HG03159 (cell line): ENCODE measurements around the gene IFNG-AS1.

Experiments used
- ATAC-seq: cut with Tn5 transposase; IDR thresholded peaks from one replicate; pipeline ENCODE4 v1.9.1; 2021; ENCODE audit warnings: mild to moderate bottlenecking, moderate library complexity; ENCODE audit not compliant: unreplicated experiment

IFNG-AS1 gene

DNA sequence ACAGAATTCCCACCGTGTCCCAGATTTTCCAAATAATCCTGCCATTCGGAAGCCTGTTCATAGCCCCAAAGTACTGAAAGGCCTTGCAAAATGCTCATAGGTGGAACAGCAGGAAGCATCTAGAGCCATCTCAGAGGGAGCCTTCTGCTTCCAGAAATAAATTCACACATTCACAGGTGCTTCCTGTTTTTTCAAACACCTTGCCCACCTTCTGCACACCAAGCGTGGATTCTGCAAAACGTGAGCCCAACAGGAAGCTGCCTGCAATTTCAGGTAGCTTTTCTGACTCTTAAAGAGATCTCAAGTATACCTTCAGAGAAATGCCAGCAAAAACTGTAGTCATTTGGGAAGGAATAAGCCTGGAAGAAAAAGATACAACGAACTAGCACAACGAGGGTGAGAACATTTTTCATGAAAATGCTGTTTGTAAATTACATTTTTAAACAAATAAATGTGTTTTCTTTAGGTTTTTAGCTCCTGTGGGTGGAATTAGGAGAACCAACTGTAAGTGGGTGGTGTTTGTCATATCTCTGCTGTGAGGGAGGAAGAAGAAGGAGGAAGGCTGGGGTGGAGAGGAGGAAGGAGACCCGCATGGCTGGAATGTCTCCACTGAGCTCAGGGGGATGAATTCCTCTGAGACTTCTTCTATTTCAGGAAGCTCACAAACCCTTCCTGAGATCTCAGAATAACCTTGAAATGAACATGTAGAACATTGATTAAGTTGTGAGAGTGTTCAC is at the start of gene IFNG-AS1:
Gene IFNG-AS1 (plus strand): TSS at position 264 of the 737 bp plus-strand sequence.
- peak; percentile 37 for ATAC-seq

DNA sequence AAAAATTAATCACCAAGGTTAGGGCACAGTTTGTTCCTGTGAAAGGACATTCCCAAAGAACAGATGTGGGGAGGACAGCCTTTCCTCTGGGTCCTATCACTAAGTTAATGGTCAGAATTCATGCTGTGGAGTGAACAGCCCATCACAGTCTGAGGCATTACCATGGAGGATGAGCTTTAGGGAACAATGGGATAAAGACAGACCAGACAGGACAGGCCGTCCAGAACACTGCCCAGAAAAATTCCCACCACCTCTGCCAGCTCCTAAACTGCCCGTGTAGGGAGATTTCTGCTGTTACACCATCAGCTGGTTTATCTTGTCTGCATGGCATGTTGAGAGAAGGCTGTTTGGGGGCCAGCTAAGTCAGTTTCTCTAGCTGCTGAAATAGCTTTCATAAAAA is 49.6 kb upstream of the IFNG-AS1 start:
- no peak for ATAC-seq

DNA sequence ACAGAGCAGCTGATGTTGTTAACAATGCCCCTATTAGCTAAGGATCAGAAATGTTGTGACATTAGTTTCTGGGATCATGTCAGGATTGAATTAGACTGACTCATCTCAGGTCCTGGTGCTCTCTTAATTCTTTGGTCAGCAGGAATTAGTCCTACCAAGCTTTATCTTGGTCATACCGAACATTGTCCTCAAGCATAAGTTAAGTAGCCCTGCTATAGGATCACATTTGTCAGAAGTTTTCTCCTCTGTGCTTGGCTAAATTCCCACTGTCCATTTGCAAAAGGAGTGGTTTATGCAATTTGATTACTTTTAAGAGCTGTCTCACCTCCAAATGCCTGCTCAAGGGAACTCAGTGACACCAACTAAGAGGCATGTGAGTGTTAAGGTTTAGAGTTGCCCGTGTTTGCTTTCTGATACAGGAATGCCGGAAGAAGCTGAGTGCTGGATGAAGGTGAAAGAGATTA is 48.4 kb upstream of the IFNG-AS1 start:
- no peak for ATAC-seq

DNA sequence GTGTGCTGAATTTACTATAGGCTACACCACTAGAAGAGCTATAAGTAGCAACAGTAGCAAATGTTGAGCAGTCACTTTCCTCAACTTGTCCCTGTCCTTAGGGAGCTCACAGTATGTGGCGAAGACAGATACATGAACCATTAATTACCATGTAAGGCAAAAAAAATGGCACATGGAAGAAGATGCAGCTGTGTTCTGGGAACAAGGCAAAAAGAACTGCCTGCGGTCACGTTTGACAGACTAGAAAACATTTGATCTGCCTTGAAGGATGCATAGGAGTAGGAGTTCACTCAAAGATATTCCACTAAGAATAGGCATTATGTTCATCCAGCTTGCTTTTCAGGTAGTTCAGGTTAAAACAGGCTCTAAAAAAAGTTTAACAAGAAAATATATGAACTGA is 46.5 kb upstream of the IFNG-AS1 start:
- ATAC-seq = no peak

DNA sequence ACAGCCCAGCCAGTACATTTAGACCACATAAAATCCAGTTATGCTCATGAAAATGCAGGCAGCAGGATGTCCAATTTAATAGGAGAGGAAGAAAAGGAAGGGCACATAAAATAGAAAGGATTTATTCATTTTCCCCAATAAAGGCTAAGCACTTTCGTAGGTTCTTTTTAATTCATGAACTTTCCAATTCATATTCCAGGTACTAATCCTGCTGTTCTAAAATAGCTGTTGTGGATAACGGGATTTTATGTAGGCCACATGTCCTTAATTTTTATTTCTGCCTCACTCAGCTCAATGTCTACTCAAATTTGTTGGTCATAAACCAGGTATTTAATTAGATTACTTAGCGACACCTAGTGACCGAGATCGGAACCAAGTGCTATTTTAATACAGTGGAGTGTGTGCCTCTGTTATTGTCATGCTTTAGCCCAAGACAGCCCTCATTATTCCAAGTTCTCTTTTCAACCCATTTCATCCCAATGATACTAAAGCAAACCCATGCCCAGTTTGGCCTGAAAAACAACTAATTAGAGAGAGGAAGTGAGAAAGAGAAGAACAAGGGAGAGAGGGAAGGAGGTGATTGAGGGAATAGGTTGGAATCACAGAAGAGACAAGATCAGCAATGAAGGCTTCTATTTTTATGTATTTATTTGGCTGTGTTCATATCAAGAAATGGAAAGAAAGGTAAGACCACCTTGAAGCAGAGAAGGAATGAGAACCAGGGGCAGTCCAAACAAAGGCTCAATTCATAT is 45.9 kb upstream of the IFNG-AS1 start:
- ATAC-seq = peak; percentile 63

DNA sequence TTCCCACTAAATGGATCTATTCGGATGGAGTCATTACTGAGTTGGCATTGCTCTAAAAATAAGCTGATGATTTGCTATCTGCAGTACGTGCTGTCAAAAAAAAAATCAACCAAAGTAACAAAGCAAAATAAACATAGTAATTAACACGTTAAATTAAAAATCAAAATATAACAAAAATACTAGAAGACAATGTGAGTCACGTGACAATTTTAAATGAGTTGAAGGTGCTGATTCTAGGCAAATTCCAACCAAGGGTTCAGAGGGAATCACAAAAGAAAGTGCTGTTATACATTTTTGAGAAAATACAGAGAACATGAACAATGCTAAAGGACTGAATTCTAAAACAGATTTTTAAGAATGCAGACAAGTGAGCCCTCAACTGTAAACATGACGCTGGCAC is 45.2 kb upstream of the IFNG-AS1 start:
- no peak for ATAC-seq

DNA sequence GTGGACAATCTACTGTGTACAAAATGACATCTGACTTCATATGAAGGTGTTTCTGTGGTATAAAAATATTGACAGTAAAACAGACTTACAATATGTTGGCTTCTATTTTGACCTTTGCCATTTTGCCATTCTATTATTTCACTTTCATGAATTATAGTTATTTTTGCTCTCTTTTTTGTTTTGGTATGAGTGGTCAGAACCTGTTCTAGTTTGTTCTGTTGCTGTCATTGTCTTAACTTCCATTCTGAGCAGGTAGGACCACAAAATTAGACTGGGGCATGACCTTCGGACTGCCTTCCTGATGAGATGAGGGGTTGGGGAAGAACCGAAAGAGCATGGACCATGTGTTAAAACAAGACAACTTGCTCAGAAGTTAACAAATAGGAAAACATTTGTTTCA is 36.5 kb upstream of the IFNG-AS1 start:
- ATAC-seq = no peak

DNA sequence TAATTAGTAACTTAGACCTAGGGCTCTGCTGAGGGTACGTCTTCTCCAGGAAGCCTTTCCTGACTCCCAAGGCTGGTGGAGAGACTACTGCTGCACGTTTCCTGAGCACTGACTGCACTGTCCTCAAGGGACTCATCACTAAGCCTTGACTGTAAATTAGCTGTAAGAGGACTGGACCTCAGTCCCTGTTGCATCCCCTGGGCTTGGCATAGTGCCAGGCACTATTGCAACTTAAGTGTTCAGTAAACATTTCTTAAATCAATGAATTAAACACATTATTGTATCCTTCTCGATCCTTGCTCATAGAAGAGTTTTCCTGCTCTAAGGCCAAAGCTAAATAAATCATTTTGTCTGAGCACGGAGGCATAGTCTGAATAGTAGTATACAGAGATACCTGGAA is 31.9 kb upstream of the IFNG-AS1 start:
- ATAC-seq = no peak

DNA sequence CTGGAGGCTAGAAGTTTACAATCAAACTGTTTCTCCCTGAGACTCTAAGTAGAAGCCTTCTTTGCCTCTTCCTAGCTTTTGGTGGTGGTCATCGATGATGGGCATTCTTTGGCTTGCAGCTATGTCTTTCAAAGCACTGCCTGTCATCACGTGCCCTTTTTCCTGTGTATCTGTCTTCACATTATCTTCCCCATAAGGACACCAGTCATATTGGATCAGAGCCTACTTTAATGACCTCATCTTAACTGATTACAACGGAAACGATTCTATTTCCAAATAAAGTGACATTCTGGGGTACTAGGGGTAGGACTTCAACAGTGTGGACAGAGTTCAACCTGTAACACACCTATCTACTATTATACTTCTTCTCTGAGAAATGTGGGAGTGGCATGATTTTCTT is 31.1 kb upstream of the IFNG-AS1 start:
- no peak for ATAC-seq

DNA sequence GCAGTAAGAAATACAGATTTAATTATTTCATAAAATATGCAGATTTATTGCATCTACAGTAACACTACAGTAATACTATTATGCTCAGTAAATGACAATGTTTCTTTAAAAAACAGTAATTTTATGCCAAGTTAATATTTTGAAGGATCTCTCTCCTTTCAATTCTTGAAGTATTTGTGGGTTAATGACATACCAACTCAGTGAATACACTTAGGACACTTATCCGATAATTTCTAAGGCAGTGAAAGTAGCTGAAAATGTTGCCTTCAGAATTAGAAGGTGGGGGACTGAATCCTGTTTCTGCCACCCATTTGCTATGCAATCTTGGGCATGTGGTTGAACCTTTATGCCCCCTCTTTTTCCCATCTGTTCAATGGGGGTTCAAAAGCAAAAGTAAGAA is 24.8 kb upstream of the IFNG-AS1 start:
- no peak for ATAC-seq

DNA sequence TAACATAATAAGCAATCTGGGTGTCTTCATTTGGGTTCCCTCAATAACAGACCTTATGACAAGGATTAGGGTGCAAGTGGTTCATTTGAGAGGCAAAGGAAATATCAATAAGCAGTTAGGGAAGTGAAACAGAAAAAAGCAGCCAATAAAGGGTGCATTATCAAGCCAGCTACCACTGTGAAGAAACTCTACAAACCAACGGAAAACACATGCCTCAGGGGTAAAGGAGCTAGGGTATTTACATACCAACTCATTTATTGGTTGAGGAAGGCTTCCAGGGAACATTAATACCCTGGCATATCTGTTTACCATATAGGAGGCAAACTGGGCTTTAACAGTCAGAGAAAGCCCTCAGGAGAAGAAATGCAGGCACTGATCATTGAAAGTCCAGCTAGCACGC is 22.7 kb upstream of the IFNG-AS1 start:
- ATAC-seq = no peak

DNA sequence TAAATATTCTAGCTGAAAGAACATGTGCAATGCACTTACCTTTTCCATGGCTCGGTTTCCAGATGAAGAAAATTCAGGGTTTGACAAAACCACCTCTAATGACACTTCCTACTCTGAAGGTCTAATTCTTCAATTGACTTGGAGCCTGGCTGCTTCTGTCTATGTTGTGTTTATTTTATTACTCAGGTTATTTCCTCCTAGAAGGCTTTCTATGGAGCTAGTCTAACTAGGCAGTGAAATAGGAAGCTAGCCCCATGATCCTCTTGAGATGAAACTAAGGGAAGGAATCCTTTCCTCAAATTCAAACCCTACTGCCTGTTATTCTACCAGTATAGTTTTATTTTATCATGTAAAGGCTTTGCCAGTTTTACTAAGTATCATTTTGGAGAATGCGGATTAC is 20.9 kb upstream of the IFNG-AS1 start:
- ATAC-seq = no peak

DNA sequence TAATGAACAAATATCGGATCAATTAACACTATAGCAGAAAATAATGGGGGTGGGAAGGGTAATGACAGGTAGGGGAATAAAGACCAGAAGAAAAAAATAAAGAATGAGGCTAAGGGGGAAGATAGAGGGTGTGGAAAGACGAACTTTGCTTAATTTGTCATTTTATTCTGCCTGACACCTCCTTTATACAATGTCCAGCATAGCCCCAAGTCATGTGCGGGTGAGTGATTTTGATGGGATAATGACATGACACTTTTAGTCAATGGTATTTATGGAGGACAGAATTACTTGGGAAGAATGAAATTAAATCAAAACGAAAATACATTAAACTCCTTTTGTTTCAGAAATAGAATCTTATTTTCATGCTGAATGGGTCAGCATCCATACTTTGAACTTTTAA is 20.5 kb upstream of the IFNG-AS1 start:
- ATAC-seq = no peak

DNA sequence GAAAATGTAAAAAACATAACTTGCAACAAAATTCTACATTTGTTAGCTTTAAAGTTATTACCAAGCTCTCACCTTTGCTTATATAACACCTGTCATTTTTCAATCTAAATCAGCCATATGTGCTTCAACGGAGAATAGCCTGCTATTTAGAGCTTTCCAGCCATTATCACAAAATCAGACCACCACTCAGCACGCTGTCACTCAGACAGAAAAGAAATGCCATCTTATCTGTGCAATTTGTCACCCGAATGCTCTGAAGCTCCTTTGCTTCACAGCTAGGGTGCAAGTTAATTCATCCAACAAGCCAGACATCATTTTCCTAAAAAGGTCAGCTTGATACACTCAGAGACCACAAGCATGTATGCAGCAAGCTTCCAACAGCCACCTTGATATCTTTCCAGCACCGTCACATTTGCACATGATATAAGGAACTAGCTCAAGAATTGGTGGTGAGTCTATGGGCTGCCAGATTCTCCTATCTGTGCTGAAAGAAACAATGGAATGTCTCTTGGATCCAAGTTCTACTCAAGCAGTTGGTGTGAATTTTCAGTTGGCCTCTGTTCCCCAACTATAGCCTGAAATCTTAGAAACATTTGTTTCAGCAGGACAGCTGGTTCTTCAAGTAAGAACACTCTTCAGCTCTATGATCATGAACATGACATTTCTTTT is 20.0 kb upstream of the IFNG-AS1 start:
- no peak for ATAC-seq

DNA sequence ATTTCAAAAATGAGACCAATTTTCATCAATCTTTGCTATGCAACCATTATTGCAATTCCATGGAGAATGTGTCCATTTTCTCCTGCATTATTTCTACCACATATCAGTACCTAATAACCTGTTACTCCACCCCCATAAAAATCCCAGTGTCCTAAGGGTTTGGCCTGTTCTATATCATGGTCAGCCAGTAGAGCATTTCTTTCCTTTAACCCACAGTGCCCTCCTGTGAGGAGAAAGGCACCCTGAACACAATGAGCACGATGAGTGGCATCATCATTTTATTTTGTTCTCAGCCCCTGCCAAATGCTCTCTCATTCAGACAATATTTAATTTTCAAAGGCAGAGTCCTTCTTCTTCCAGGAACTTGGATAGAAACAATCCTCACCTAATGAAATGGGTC is 11.6 kb upstream of the IFNG-AS1 start:
- no peak for ATAC-seq

DNA sequence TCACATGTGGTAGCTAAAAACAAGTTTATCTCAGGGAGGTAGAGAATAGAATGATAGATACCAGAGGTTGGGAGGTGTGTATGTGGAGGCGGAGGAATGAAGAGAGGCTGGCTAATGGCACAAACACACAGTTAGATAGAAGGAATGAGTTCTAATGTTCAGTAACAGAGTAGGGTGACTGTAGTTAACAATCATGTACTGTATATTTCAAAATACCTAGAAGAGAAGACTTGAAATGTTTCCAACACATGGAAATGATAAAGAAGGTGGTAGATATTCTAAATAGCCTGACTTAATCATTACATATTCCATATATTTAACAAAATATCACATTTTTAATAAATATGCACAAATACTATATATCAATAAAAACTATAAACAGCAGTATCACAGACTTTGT is 8.9 kb upstream of the IFNG-AS1 start:
- ATAC-seq = no peak

DNA sequence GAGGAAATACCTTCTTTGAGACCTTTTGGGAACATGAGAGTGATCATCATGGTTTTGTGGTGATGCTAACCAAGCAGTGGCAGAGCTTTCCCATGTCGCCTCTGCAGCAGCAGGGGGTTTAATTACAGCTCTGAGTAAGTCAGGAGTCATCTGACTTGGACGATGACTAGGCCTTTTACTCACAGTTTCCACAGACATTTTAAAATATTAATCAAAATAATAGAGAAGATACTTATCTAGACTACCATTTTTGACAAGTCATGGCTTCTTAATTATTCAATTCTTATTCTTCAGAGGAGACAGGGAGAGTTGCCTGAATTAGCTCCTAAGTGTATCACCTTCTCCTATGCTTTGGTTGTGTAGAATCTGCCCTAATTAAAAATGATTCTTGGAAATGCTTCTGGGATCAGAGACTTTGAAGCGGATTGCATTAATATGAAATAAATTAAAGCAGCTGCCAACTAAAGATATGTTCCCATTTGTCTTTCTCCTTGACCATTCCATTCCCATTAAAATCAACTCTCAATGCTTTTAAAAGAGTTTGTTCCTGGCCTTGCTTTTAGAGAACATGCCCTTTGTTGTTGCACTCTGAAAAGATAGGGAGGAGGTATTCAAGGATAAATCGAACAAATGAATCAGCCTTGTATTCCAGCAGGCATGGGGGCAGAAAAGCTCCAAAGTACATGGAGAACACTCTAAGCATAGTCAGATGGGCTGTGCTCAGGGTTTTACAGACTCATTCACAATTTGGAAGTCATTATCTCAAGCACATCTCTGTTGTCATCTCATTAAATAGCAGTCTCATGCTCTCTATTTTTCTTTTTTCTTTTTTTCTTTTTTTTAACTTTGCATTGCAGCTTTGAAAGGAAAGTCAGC is 7.7 kb upstream of the IFNG-AS1 start:
- ATAC-seq = no peak

DNA sequence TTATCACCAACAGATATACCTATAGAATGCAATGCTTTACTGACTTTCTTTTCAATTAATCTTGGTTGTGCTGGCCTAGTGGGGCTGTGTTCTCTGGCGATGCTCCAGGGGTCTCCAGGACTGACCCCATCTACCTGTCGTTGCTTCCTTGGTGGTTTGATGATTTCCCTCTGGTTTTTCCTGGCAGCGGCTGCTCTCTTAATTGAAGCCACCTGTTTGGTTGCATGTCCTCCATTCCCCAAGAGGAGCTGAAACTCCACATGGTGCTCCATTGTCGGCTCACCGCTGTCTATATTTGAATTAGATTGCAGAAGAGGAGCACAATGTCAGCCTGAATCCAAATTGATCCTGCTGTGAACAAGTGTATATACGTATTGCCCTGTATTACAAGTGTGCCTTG is 7.1 kb upstream of the IFNG-AS1 start:
- no peak for ATAC-seq

DNA sequence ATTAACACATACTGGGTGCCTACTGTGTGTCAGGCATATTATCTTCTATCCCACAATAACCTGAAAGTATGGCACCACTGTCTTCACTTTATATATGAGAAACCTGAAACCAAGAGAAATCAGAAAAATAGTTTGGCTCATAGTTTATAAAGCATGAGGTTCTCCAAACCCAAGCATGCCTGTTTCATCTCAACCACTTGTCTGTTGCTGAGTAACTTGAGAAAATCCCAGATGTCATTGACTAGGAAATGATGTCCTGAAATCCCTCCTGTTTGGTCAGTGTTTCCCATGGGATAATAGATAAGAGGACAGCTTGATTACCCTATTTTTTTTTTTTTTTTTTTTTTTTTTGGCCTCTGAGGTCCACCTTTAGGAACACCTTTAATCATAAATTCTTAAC is 2.6 kb upstream of the IFNG-AS1 start:
- ATAC-seq = no peak

DNA sequence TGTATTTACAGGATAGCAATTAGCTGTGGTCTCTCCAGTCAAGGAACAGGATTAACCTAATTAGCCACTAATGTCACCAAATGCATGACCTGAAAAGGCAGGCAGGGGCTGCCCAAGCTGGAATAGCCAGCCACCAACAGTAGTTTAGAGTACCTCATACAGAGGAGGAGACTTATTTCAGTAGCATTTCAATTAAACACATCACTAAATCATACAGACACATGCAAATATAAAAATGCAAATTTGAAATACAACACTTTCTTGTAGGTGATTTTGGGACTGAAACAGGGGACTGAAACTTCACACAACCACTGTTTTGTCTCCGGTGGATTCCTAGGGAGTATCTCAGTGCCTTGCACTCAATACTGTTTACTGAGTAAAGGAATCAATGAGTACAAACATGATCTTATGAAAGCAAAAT is 636 bp upstream of the IFNG-AS1 start:
- ATAC-seq = peak; percentile 80

DNA sequence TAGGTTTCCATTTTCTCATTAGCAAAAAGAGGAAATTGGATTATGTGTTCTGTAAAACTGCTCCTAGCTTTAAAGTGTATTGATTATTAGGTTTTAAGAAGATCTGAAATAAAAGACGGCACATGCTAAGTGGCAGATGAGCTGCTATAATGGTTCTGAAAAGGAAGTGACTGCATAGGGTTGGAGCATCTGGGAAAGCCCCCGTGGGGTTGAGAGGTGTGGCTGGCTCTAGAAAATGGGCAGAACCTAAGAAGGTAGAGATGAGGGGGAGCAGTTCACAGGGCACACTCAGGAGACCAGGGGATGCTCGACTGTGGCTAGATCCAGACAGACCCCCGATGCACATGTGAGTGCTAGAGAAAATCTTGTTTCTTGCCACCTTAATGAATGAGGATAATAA is 1.9 kb downstream of the IFNG-AS1 start:
- peak; percentile 63 for ATAC-seq
